ENCODE results near the gene ABCB8. TPM values are rescaled to one million over a fixed set of nuclear protein-coding genes. Genes with fewer than 3 reads are reported as not detected.

ABCB8 gene
- total and polyA plus RNA-seq, 2 experiments from 2014 or later = 29.6 to 31.6 TPM

DNA sequence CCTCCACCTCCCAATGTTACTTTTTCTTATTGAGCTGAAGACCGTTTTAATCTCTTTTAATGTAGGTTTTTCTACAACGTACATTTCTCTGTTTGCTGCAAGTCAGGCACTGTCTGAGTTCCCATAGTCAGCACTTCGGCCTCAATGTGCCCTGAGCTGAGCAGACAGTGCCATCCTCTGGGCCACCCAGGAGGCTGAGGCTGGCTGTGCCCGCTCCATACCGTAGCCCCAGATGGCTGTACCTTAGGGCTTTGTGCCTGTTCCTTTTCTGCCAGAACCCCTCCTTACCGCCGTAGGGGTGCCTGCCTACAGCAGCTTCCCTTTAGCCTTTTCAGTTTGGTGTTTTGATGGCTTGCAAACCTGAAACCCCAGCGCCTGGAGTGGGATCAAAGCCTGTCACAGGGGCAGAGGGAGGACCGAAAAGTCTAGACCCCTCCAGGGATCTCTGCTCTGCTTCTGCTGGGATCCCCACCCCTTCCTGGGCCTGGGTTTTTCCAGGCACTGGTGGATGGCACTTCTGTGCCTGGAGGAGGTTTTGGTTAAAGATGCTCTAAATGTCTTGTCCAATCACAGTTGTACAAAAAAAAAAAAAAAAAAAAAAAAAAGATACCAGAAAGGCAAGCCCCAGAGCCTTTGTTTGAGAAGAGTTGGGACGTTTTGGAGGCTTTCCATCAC, 67.0 kb downstream of the ABCB8 start:
- 69 to 72% methylated on average over 10 of the region's 10 CpGs for WGBS, 2 experiments (ENCODE audit: low coverage in 1 of 2, low lambda C conversion rate in 2 of 2, missing lambda C conversion rate in 2 of 2)
- no peak overlapping the region for H2AFZ ChIP-seq
- no peaks in the 10 kb centered on the region for H3K27me3 ChIP-seq (replicated peaks; ENCODE audit: insufficient read depth)
- TF ChIP-seq EZH2phosphoT487 (IDR thresholded peaks at IDR 0.05; ENCODE audit: insufficient read depth, low read depth) (no peak), EZH2 (IDR thresholded peaks at IDR 0.05; ENCODE audit: insufficient read depth, poor library complexity, severe bottlenecking) (no peak)
- no peaks in the 10 kb centered on the region for H3K36me3 ChIP-seq (ENCODE audit: low read depth)
- in situ Hi-C loops (cut with MboI) = no loop called here
- H3K4me3 ChIP-seq = no peak overlapping the region
- peak overlapping the region; percentile 35; the same call in 1 of the 2 replicates for H3K9ac ChIP-seq
- DNase-seq = no peak
- peaks cover 20% of the 10 kb centered on the region for H3F3A ChIP-seq (ENCODE audit: insufficient read depth)
- peak overlapping the region; percentile 57 for H3K27ac ChIP-seq
- no peaks in the 10 kb centered on the region for H3K9me3 ChIP-seq (ENCODE audit: low read depth)
- H3K4me2 ChIP-seq (ENCODE audit: unreplicated experiment) = no peak overlapping the region
- peaks cover 17% of the 10 kb centered on the region for H4K20me1 ChIP-seq (ENCODE audit: insufficient read depth)
- H3K4me1 ChIP-seq (ENCODE audit: insufficient read depth) = no peaks in the 10 kb centered on the region
- peaks cover 100% of the 10 kb centered on the region for H3K79me2 ChIP-seq (ENCODE audit: insufficient read depth)
- H3K9me2 ChIP-seq (ENCODE audit: insufficient read depth) = no peaks in the 10 kb centered on the region

DNA sequence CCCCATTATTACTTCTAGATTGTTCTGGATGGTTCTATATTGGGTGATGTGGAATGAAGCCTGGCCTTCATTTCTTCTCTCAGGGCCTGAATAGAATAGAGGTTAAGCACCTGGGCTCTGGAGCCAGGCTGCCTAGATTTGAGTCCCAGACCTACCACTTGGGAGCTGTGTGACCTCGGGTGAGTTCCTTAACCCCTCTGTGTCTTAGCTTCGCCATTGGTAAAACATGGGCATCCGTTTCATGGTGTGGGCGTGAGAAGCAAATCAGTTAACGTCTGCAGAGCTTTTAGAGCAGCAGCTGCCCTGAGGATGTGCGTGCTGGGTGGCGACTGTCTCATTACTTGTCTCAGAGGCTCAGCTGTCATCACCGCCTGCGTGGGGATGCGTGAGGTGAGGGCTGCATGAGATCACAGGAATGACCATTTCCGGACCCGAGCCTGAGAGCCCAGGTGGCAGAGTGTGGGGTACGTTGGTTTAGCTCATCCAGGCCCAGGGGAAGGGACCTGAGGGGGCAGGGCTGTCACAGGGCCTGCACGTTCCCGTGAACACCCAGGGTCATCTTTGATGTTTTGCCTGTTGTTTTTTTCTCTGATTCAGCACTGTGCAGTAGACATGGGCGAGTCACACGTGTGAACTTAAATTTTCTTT, 67.7 kb downstream of the ABCB8 start:
- no peak overlapping the region for H3K4me3 ChIP-seq
- in situ Hi-C loops (cut with MboI) = no loop called here
- peak overlapping the region; percentile 57 for H3K27ac ChIP-seq
- peak overlapping the region; percentile 35; the same call in 1 of the 2 replicates for H3K9ac ChIP-seq
- H2AFZ ChIP-seq = no peak overlapping the region
- H4K20me1 ChIP-seq (ENCODE audit: insufficient read depth) = peaks cover 17% of the 10 kb centered on the region
- H3K9me3 ChIP-seq (ENCODE audit: low read depth) = no peaks in the 10 kb centered on the region
- no peaks in the 10 kb centered on the region for H3K4me1 ChIP-seq (ENCODE audit: insufficient read depth)
- peak; percentile 51 for DNase-seq
- TF ChIP-seq EZH2phosphoT487 (IDR thresholded peaks at IDR 0.05; ENCODE audit: insufficient read depth, low read depth) = no peak
- TF ChIP-seq EZH2 (IDR thresholded peaks at IDR 0.05; ENCODE audit: insufficient read depth, poor library complexity, severe bottlenecking) = no peak
- H3K4me2 ChIP-seq (ENCODE audit: unreplicated experiment) = no peak overlapping the region
- H3K27me3 ChIP-seq (replicated peaks; ENCODE audit: insufficient read depth) = no peaks in the 10 kb centered on the region
- peaks cover 100% of the 10 kb centered on the region for H3K79me2 ChIP-seq (ENCODE audit: insufficient read depth)
- H3K36me3 ChIP-seq (ENCODE audit: low read depth) = no peaks in the 10 kb centered on the region
- no peaks in the 10 kb centered on the region for H3K9me2 ChIP-seq (ENCODE audit: insufficient read depth)
- WGBS, 2 experiments (ENCODE audit: low coverage in 1 of 2, low lambda C conversion rate in 2 of 2, missing lambda C conversion rate in 2 of 2) = 69 to 78% methylated on average over 17 of the region's 17 CpGs
- peaks cover 20% of the 10 kb centered on the region for H3F3A ChIP-seq (ENCODE audit: insufficient read depth)

Other genes starting within 250 kb of the ABCB8 start
- not detected in 2 replicates for gene TMEM176B, start 228.1 kb upstream of the ABCB8 start, total RNA-seq (2014; rRNA removed; shearing (Covaris generic))
- gene TMEM176B, start 228.1 kb upstream of the ABCB8 start, polyA plus RNA-seq (2016; fragmentation: Nextera tagmentation; extraction: Ambion mirVana) = not detected in 2 replicates
- not detected in 2 replicates for gene TMEM176A, start 227.7 kb upstream of the ABCB8 start, total RNA-seq (2014; rRNA removed; shearing (Covaris generic))
- gene TMEM176A, start 227.7 kb upstream of the ABCB8 start, polyA plus RNA-seq (2016; fragmentation: Nextera tagmentation; extraction: Ambion mirVana) = not detected in 2 replicates
- gene AOC1, start 175.9 kb upstream of the ABCB8 start, total RNA-seq (2014; rRNA removed; shearing (Covaris generic)) = not detected in 2 replicates
- not detected in 2 replicates for gene AOC1, start 175.9 kb upstream of the ABCB8 start, polyA plus RNA-seq (2016; fragmentation: Nextera tagmentation; extraction: Ambion mirVana)
- gene KCNH2, start 50.1 kb upstream of the ABCB8 start, total RNA-seq (2014; rRNA removed; shearing (Covaris generic)) = not detected in 2 replicates
- not detected in 2 replicates for gene KCNH2, start 50.1 kb upstream of the ABCB8 start, polyA plus RNA-seq (2016; fragmentation: Nextera tagmentation; extraction: Ambion mirVana)
- gene NOS3, start 37.4 kb upstream of the ABCB8 start, total RNA-seq (2014; rRNA removed; shearing (Covaris generic)) = 0.13 and 0.32 TPM in 2 replicates
- gene NOS3, start 37.4 kb upstream of the ABCB8 start, polyA plus RNA-seq (2016; fragmentation: Nextera tagmentation; extraction: Ambion mirVana) = 0.61 and 0.83 TPM in 2 replicates
- not detected in 2 replicates for gene ATG9B, start 4.0 kb upstream of the ABCB8 start, total RNA-seq (2014; rRNA removed; shearing (Covaris generic))
- gene ATG9B, start 4.0 kb upstream of the ABCB8 start, polyA plus RNA-seq (2016; fragmentation: Nextera tagmentation; extraction: Ambion mirVana) = 0.79 and 0.81 TPM in 2 replicates
- 1.1 TPM in 1 of 2 replicates, not detected in the other for gene ASIC3, start 20.1 kb downstream of the ABCB8 start, total RNA-seq (2014; rRNA removed; shearing (Covaris generic))
- gene ASIC3, start 20.1 kb downstream of the ABCB8 start, polyA plus RNA-seq (2016; fragmentation: Nextera tagmentation; extraction: Ambion mirVana) = 0.26 TPM in 1 of 2 replicates, not detected in the other
- gene CDK5, start 29.4 kb downstream of the ABCB8 start, total RNA-seq (2014; rRNA removed; shearing (Covaris generic)) = 16.2 and 27.7 TPM in 2 replicates
- gene CDK5, start 29.4 kb downstream of the ABCB8 start, polyA plus RNA-seq (2016; fragmentation: Nextera tagmentation; extraction: Ambion mirVana) = 27.6 and 28.3 TPM in 2 replicates
- 80.3 and 94.6 TPM in 2 replicates for gene SLC4A2, start 31.1 kb downstream of the ABCB8 start, total RNA-seq (2014; rRNA removed; shearing (Covaris generic))
- 59.4 and 61.2 TPM in 2 replicates for gene SLC4A2, start 31.1 kb downstream of the ABCB8 start, polyA plus RNA-seq (2016; fragmentation: Nextera tagmentation; extraction: Ambion mirVana)
- gene FASTK, start 52.4 kb downstream of the ABCB8 start, total RNA-seq (2014; rRNA removed; shearing (Covaris generic)) = 141 and 145 TPM in 2 replicates
- 109 and 111 TPM in 2 replicates for gene FASTK, start 52.4 kb downstream of the ABCB8 start, polyA plus RNA-seq (2016; fragmentation: Nextera tagmentation; extraction: Ambion mirVana)
- 33.6 and 43.3 TPM in 2 replicates for gene TMUB1, start 55.0 kb downstream of the ABCB8 start, total RNA-seq (2014; rRNA removed; shearing (Covaris generic))
- gene TMUB1, start 55.0 kb downstream of the ABCB8 start, polyA plus RNA-seq (2016; fragmentation: Nextera tagmentation; extraction: Ambion mirVana) = 19.9 and 20.4 TPM in 2 replicates
- gene AGAP3, start 58.0 kb downstream of the ABCB8 start, total RNA-seq (2014; rRNA removed; shearing (Covaris generic)) = 37.8 and 43.3 TPM in 2 replicates
- 10.3 and 10.5 TPM in 2 replicates for gene AGAP3, start 58.0 kb downstream of the ABCB8 start, polyA plus RNA-seq (2016; fragmentation: Nextera tagmentation; extraction: Ambion mirVana)
- not detected in 2 replicates for gene GBX1, start 139.2 kb downstream of the ABCB8 start, total RNA-seq (2014; rRNA removed; shearing (Covaris generic))
- gene GBX1, start 139.2 kb downstream of the ABCB8 start, polyA plus RNA-seq (2016; fragmentation: Nextera tagmentation; extraction: Ambion mirVana) = not detected in 2 replicates
- not detected in 2 replicates for gene ASB10, start 158.8 kb downstream of the ABCB8 start, total RNA-seq (2014; rRNA removed; shearing (Covaris generic))
- not detected in 2 replicates for gene ASB10, start 158.8 kb downstream of the ABCB8 start, polyA plus RNA-seq (2016; fragmentation: Nextera tagmentation; extraction: Ambion mirVana)
- gene H2BK1, start 182.0 kb downstream of the ABCB8 start, total RNA-seq (2014; rRNA removed; shearing (Covaris generic)) = not detected in 2 replicates
- not detected in 2 replicates for gene H2BK1, start 182.0 kb downstream of the ABCB8 start, polyA plus RNA-seq (2016; fragmentation: Nextera tagmentation; extraction: Ambion mirVana)
- 69.7 and 74.9 TPM in 2 replicates for gene ABCF2, start 198.8 kb downstream of the ABCB8 start, total RNA-seq (2014; rRNA removed; shearing (Covaris generic))
- gene ABCF2, start 198.8 kb downstream of the ABCB8 start, polyA plus RNA-seq (2016; fragmentation: Nextera tagmentation; extraction: Ambion mirVana) = 40.7 and 40.9 TPM in 2 replicates
- 120 and 139 TPM in 2 replicates for gene CHPF2, start 204.0 kb downstream of the ABCB8 start, total RNA-seq (2014; rRNA removed; shearing (Covaris generic))
- 48.0 and 51.3 TPM in 2 replicates for gene CHPF2, start 204.0 kb downstream of the ABCB8 start, polyA plus RNA-seq (2016; fragmentation: Nextera tagmentation; extraction: Ambion mirVana)
- 32.2 and 34.0 TPM in 2 replicates for gene SMARCD3, start 220.2 kb downstream of the ABCB8 start, total RNA-seq (2014; rRNA removed; shearing (Covaris generic))
- 19.8 and 22.4 TPM in 2 replicates for gene SMARCD3, start 220.2 kb downstream of the ABCB8 start, polyA plus RNA-seq (2016; fragmentation: Nextera tagmentation; extraction: Ambion mirVana)